Measurements from ENCODE around the gene CWC25. TPM values are rescaled to one million over a fixed set of nuclear protein-coding genes. Genes with fewer than 3 reads are reported as not detected.
"Not testable (repeated sequence)": the region's sequence is repeated elsewhere in the genome, so short reads cannot be mapped to it uniquely, and the experiment has no call there.

CWC25 gene
- total RNA-seq, 6 donors from 2014 or later = 21.3 to 118 (median 29.5) TPM

GRCh38 chr17:38797158-38797490, 28.0 kb downstream of the CWC25 start:
- Histone ChIP-seq H3K4me1 (peaks cover 28 to 46% (median 34%) of the 10 kb centered on the region in 4 donors), H3K4me3 (peak overlapping the region in 1 of 4 donors; percentile 98), H3K27me3 (no peaks in the 10 kb centered on the region), H3K36me3 (peaks cover 3 to 14% (median 12%) of the 10 kb centered on the region in 4 donors), H3K9me3 (no peaks in the 10 kb centered on the region), H3K27ac (peak overlapping the region in 2 of 4 donors; percentile 5 to 100)
- TF ChIP-seq CTCF (IDR thresholded peaks at IDR 0.05) (no peak), POLR2A (IDR thresholded peaks at IDR 0.05) (no peak), POLR2AphosphoS5 (IDR thresholded peaks at IDR 0.05) (no peak), EP300 (IDR thresholded peaks at IDR 0.05) (no peak)
- 71 to 72% methylated on average over 5 of the region's 5 CpGs for WGBS, 2 donors
- no peak for DNase-seq
- no peak for ATAC-seq (ENCODE audit: low FRiP score in 2 of 2)

GRCh38 chr17:38796451-38797157, 28.5 kb downstream of the CWC25 start:
- Histone ChIP-seq H3K4me3 (no peak overlapping the region), H3K36me3 (peaks cover 0 to 9% (median 7%) of the 10 kb centered on the region in 4 donors), H3K9me3 (no peaks in the 10 kb centered on the region), H3K27ac (peak overlapping the region in 2 of 4 donors; percentile 5 to 100), H3K4me1 (peaks cover 28 to 46% (median 34%) of the 10 kb centered on the region in 4 donors), H3K27me3 (no peaks in the 10 kb centered on the region)
- DNase-seq (no peak), ATAC-seq (ENCODE audit: low FRiP score in 2 of 2) (no peak)
- TF ChIP-seq CTCF (IDR thresholded peaks at IDR 0.05) = no peak
- TF ChIP-seq EP300 (IDR thresholded peaks at IDR 0.05) = no peak
- TF ChIP-seq POLR2A (IDR thresholded peaks at IDR 0.05) = no peak
- TF ChIP-seq POLR2AphosphoS5 (IDR thresholded peaks at IDR 0.05) = no peak
- 52 to 62% methylated on average over 5 of the region's 5 CpGs for WGBS, 2 donors

- Histone ChIP-seq H3K36me3 (peaks cover 0 to 4% (median 0%) of the 10 kb centered on the region in 4 donors), H3K27me3 (no peaks in the 10 kb centered on the region), H3K9me3 (no peaks in the 10 kb centered on the region), H3K4me1 (peaks cover 23 to 44% (median 37%) of the 10 kb centered on the region in 4 donors), H3K4me3 (no peak overlapping the region), H3K27ac (no peak overlapping the region)
- ATAC-seq (ENCODE audit: low FRiP score in 2 of 2) (no peak), DNase-seq (no peak)
- TF ChIP-seq EP300 (IDR thresholded peaks at IDR 0.05) (no peak), POLR2A (IDR thresholded peaks at IDR 0.05) (no peak), CTCF (IDR thresholded peaks at IDR 0.05) (no peak), POLR2AphosphoS5 (IDR thresholded peaks at IDR 0.05) (no peak)
- WGBS, 2 donors = 96 to 99% methylated on average over 5 of the region's 5 CpGs
These were observed 30.9 kb downstream of the CWC25 start for GRCh38 chr17:38794221-38794620.

- TF ChIP-seq POLR2A (IDR thresholded peaks at IDR 0.05) = no peak
- TF ChIP-seq POLR2AphosphoS5 (IDR thresholded peaks at IDR 0.05) = no peak
- no peak for TF ChIP-seq EP300 (IDR thresholded peaks at IDR 0.05)
- no peak for TF ChIP-seq CTCF (IDR thresholded peaks at IDR 0.05)
- no peaks in the 10 kb centered on the region for H3K9me3 ChIP-seq
- H3K27me3 ChIP-seq = no peaks in the 10 kb centered on the region
- H3K4me1 ChIP-seq = peaks cover 0 to 21% (median 14%) of the 10 kb centered on the region in 4 donors
- DNase-seq = no peak
- no peak overlapping the region for H3K4me3 ChIP-seq
- H3K27ac ChIP-seq = peak overlapping the region in 1 of 4 donors; percentile 64
- WGBS, 2 donors = 92 to 94% methylated on average over 5 of the region's 5 CpGs
- H3K36me3 ChIP-seq = peaks cover 0 to 10% (median 7%) of the 10 kb centered on the region in 4 donors
- ATAC-seq (ENCODE audit: low FRiP score in 2 of 2) = no peak
These were observed 34.0 kb downstream of the CWC25 start for GRCh38 chr17:38791162-38791561.

- peaks cover 0 to 19% (median 15%) of the 10 kb centered on the region in 4 donors for H3K36me3 ChIP-seq
These were observed 34.9 kb downstream of the CWC25 start for GRCh38 chr17:38790148-38790707.

More at GRCh38 chr17:38790148-38790707, 34.9 kb downstream of the CWC25 start:
- not testable (repeated sequence) for H3K27me3 ChIP-seq; ATAC-seq (ENCODE audit: low FRiP score in 2 of 2); H3K9me3 ChIP-seq; H3K4me3 ChIP-seq; DNase-seq
- peaks cover 0 to 17% (median 13%) of the 10 kb centered on the region in 4 donors for H3K4me1 ChIP-seq
- WGBS, 2 donors = 68 to 70% methylated on average over 13 of the region's 13 CpGs
- peak overlapping the region in 3 of 4 donors; percentile 32 to 64 (median 60) for H3K27ac ChIP-seq
